PC-9 (cell line): Measurements from ENCODE around the gene DPYSL4. TPM values are rescaled to one million over a fixed set of nuclear protein-coding genes. Genes with fewer than 3 reads are reported as not detected.

Experiments used
- BruUV-seq: library from RNA; stranded (reverse); fragments of 400-500 nt; replicated peaks from 2 replicates; lab custom pipeline; 2021; lab: Mats Ljungman, UMichigan
- CTCF ChIA-PET: fragments of 300-600 bp; sonication (Branson Sonifier 250); formaldehyde crosslinking; loops from one replicate; lab custom pipeline; 2022; ENCODE audit warnings: antibody characterized with exemption; lab: Charles Lee
- POLR2A ChIA-PET: fragments of 300-600 bp; sonication (Branson Sonifier 250); formaldehyde crosslinking; loops from one replicate; lab custom pipeline; 2022; ENCODE audit warnings: antibody characterized with exemption; ENCODE audit not compliant: unreplicated experiment; lab: Charles Lee
- DNase-seq, 2 experiments: peaks; one replicate each; pipeline versions ENCODE4 v3.0.0 to v3.0.0-alpha.2; 2015 to 2022; ENCODE audit warnings: mixed read lengths in 1 of 2
- H2AFZ ChIP-seq: fragments of 200-600 bp; sonication (generic); 2 replicates; pipeline ENCODE4 v1.8.1; 2017; ENCODE audit warnings: antibody characterized with exemption
- H3F3A ChIP-seq: fragments of 200-600 bp; sonication (generic); 2 replicates; pipeline ENCODE4 v1.8.1; 2017; ENCODE audit warnings: antibody characterized with exemption, mild to moderate bottlenecking, low read depth; ENCODE audit not compliant: insufficient read depth
- H3K27ac ChIP-seq: fragments of 200-600 bp; sonication (generic); 2 replicates; pipeline ENCODE4 v1.6.1; 2016; ENCODE audit warnings: mixed run types
- H3K27me3 ChIP-seq: fragments of 200-600 bp; sonication (generic); 2 replicates; pipeline ENCODE4 v1.6.1; 2016; ENCODE audit warnings: low read depth, mixed run types; ENCODE audit not compliant: insufficient read depth
- H3K36me3 ChIP-seq: fragments of 200-600 bp; sonication (generic); 2 replicates; pipeline ENCODE4 v1.6.1; 2016; ENCODE audit warnings: low read depth, mixed run types
- H3K4me1 ChIP-seq: fragments of 200-600 bp; sonication (generic); replicated peaks from 2 replicates; pipeline ENCODE4 v1.6.1; 2016; ENCODE audit warnings: mixed run types; ENCODE audit not compliant: insufficient read depth
- H3K4me2 ChIP-seq: fragments of 200-600 bp; sonication (generic); 2 replicates; pipeline ENCODE4 v1.6.1; 2017; ENCODE audit warnings: mixed run types
- H3K4me3 ChIP-seq: fragments of 200-600 bp; sonication (generic); 2 replicates; pipeline ENCODE4 v1.6.1; 2016; ENCODE audit warnings: mixed run types
- H3K79me2 ChIP-seq: fragments of 200-600 bp; sonication (generic); 2 replicates; pipeline ENCODE4 v1.6.1; 2017; ENCODE audit warnings: low read depth, mixed run types
- H3K9me2 ChIP-seq: fragments of 200-600 bp; sonication (generic); 2 replicates; pipeline ENCODE4 v1.8.1; 2017; ENCODE audit warnings: mild to moderate bottlenecking; ENCODE audit not compliant: insufficient read depth
- H3K9me3 ChIP-seq: fragments of 200-600 bp; sonication (generic); 2 replicates; pipeline ENCODE4 v1.8.1; 2016; ENCODE audit warnings: low read depth; ENCODE audit not compliant: insufficient read depth
- H4K20me1 ChIP-seq: fragments of 200-600 bp; sonication (generic); 2 replicates; pipeline ENCODE4 v1.8.1; 2017; ENCODE audit not compliant: insufficient read depth
- CTCF ChIP-seq: fragments of 200-600 bp; sonication (generic); conservative IDR thresholded peaks from 2 replicates; pipeline ENCODE4 v1.6.1; 2017; ENCODE audit warnings: mixed run types, antibody characterized with exemption, mild to moderate bottlenecking, moderate library complexity
- EZH2 ChIP-seq: fragments of 200-600 bp; sonication (generic); IDR thresholded peaks from 2 replicates; pipeline ENCODE4 v1.8.0; 2017; ENCODE audit warnings: antibody characterized with exemption, low read depth
- intact Hi-C: fragments of 100-400 bp; cut with micrococcal nuclease; formaldehyde crosslinking; loops from one replicate; pipeline ENCODE4 v1.10.0; 2022; ENCODE audit not compliant: unreplicated experiment
- total RNA-seq: library from RNA; stranded (reverse); gene quantifications from 2 replicates; pipeline ENCODE4 v1.2.3, GENCODE V29; 2021

DPYSL4 gene
- total RNA-seq, 1 experiment from 2014 or later: 4.8 TPM

- no peaks in the 10 kb centered on the region for H3K9me2 ChIP-seq
- no peaks in the 10 kb centered on the region for H3K9me3 ChIP-seq
- no peak overlapping the region for H3K4me2 ChIP-seq
- no peaks in the 10 kb centered on the region for H3K4me1 ChIP-seq
- H2AFZ ChIP-seq: no peak overlapping the region
- H3K27me3 ChIP-seq: no peaks in the 10 kb centered on the region
- no peaks in the 10 kb centered on the region for H4K20me1 ChIP-seq
- TF ChIP-seq EZH2 (no peak), CTCF (no peak)
- no peak overlapping the region for H3K27ac ChIP-seq
- H3K79me2 ChIP-seq: no peaks in the 10 kb centered on the region
- H3F3A ChIP-seq: no peaks in the 10 kb centered on the region
- ChIA-PET POLR2A (no interaction called here), CTCF (interaction anchor here (0.7 kb wide), 1 partner anchor 21 kb away, joined by 7 read pairs; no protein-coding TSS in a partner anchor)
- no peaks in the 10 kb centered on the region for H3K36me3 ChIP-seq
- no peak overlapping the region for H3K4me3 ChIP-seq
- no peak for DNase-seq
- intact Hi-C loops: no loop called here
- no TSS peak for BruUV-seq
These were observed 63.2 kb downstream of the DPYSL4 start for GRCh38 chr10:132249824-132250375.

- BruUV-seq: no TSS peak
- intact Hi-C loops: no loop called here
- no peak overlapping the region for H3K4me2 ChIP-seq
- ChIA-PET POLR2A (no interaction called here), CTCF (no interaction called here)
- no peak overlapping the region for H3K4me3 ChIP-seq
- no peaks in the 10 kb centered on the region for H3K4me1 ChIP-seq
- no peaks in the 10 kb centered on the region for H3K9me3 ChIP-seq
- no peak overlapping the region for H3K27ac ChIP-seq
- DNase-seq: no peak
- no peaks in the 10 kb centered on the region for H4K20me1 ChIP-seq
- no peaks in the 10 kb centered on the region for H3F3A ChIP-seq
- no peak overlapping the region for H2AFZ ChIP-seq
- H3K79me2 ChIP-seq: no peaks in the 10 kb centered on the region
- no peak for TF ChIP-seq CTCF
- TF ChIP-seq EZH2: no peak
- H3K27me3 ChIP-seq: no peaks in the 10 kb centered on the region
- no peaks in the 10 kb centered on the region for H3K9me2 ChIP-seq
- no peaks in the 10 kb centered on the region for H3K36me3 ChIP-seq
These were observed 64.0 kb downstream of the DPYSL4 start for GRCh38 chr10:132250481-132251475.

- Histone ChIP-seq H3K4me3 (no peak overlapping the region), H3K27me3 (no peaks in the 10 kb centered on the region), H3F3A (no peaks in the 10 kb centered on the region), H3K27ac (no peak overlapping the region), H2AFZ (no peak overlapping the region), H3K9me3 (no peaks in the 10 kb centered on the region), H3K9me2 (no peaks in the 10 kb centered on the region), H3K36me3 (no peaks in the 10 kb centered on the region), H3K4me1 (no peaks in the 10 kb centered on the region), H3K4me2 (no peak overlapping the region), H3K79me2 (no peaks in the 10 kb centered on the region), H4K20me1 (no peaks in the 10 kb centered on the region)
- TF ChIP-seq CTCF: no peak
- TF ChIP-seq EZH2: no peak
- DNase-seq: no peak
- BruUV-seq: no TSS peak
- intact Hi-C loops: no loop called here
- ChIA-PET CTCF (no interaction called here), POLR2A (no interaction called here)
These were observed 65.2 kb downstream of the DPYSL4 start for GRCh38 chr10:132251928-132252327.
